ENCODE data around the gene SIK2. TPM values are rescaled to one million over a fixed set of nuclear protein-coding genes. Genes with fewer than 3 reads are reported as not detected.
A peak's percentile ranks its signal among the peaks of the same experiment; 100 is the strongest.

SIK2 gene
- total RNA-seq, 4 donors from 2014 or later: 16.2 to 27.6 (median 20.9) TPM

DNA sequence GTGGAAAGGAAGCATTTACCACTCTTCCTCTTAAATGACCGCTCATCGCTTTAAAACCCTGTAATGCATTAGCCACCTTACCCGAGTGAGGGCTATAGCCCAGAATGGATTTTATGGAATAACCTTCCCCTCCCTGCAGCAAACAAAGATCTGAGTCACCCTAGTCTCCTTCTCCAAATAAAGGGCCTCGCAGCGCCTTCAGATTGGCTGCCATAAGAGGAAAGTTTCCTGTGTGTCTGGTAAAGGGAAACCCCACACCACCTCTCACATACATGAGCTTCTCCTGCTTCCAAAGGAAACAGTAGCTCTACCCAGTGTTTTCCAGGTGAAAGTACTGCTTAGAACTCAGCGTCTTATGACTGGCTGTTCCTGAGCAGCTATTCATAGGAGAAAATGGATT is 116.2 kb downstream of the SIK2 start:
- peak; percentile 50 for ATAC-seq
- H3K27me3 ChIP-seq: no peaks in the 10 kb centered on the region
- peak overlapping the region; percentile 44 to 81 (median 55) for H3K27ac ChIP-seq
- peaks cover 6 to 32% (median 10%) of the 10 kb centered on the region in 3 donors for H3K4me1 ChIP-seq
- H3K4me3 ChIP-seq: no peak overlapping the region
- no peaks in the 10 kb centered on the region for H3K9me3 ChIP-seq
- peaks cover 0 to 66% of the 10 kb centered on the region in 2 donors for H3K36me3 ChIP-seq
- TF ChIP-seq EP300 (IDR thresholded peaks at IDR 0.05) (no peak), POLR2AphosphoS5 (IDR thresholded peaks at IDR 0.05) (peak; percentile 37)
- WGBS, 2 donors (ENCODE audit: low coverage in 1 of 2): 26 to 48% methylated on average over 4 of the region's 6 CpGs

DNA sequence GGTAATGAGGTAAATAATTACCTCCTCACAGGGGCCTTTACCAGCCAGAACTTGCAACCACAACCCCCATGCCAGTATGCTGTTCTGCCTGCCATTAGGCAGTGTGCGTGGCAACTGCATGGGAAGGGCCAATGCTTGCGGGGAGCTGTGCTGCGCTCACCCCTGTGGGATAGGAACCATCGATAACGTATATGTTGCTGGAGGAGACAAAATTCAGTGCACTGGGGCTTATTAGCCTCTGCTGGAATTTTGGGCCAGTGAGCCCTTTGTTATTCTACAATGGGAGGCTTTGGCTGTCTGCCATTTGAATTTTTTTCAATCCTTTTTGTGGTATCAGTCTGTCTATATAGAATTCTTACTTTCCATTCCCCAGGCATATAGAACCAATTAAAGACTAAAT is 116.6 kb downstream of the SIK2 start:
- Histone ChIP-seq H3K27ac (peak overlapping the region; percentile 39 to 81 (median 55)), H3K27me3 (no peaks in the 10 kb centered on the region), H3K4me3 (no peak overlapping the region), H3K4me1 (peaks cover 6 to 32% (median 10%) of the 10 kb centered on the region in 3 donors), H3K36me3 (peaks cover 0 to 67% of the 10 kb centered on the region in 2 donors), H3K9me3 (no peaks in the 10 kb centered on the region)
- TF ChIP-seq POLR2A (IDR thresholded peaks at IDR 0.05) (no peak), EP300 (IDR thresholded peaks at IDR 0.05) (no peak), POLR2AphosphoS5 (IDR thresholded peaks at IDR 0.05) (no peak)
- TF ChIP-seq, protein P1, sequence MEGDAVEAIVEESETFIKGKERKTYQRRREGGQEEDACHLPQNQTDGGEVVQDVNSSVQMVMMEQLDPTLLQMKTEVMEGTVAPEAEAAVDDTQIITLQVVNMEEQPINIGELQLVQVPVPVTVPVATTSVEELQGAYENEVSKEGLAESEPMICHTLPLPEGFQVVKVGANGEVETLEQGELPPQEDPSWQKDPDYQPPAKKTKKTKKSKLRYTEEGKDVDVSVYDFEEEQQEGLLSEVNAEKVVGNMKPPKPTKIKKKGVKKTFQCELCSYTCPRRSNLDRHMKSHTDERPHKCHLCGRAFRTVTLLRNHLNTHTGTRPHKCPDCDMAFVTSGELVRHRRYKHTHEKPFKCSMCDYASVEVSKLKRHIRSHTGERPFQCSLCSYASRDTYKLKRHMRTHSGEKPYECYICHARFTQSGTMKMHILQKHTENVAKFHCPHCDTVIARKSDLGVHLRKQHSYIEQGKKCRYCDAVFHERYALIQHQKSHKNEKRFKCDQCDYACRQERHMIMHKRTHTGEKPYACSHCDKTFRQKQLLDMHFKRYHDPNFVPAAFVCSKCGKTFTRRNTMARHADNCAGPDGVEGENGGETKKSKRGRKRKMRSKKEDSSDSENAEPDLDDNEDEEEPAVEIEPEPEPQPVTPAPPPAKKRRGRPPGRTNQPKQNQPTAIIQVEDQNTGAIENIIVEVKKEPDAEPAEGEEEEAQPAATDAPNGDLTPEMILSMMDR (IDR thresholded peaks at IDR 0.05): no peak
- no peak for ATAC-seq
- WGBS, 2 donors (ENCODE audit: low coverage in 1 of 2): 77 to 80% methylated on average over 1 to 5 of the region's 5 CpGs

DNA sequence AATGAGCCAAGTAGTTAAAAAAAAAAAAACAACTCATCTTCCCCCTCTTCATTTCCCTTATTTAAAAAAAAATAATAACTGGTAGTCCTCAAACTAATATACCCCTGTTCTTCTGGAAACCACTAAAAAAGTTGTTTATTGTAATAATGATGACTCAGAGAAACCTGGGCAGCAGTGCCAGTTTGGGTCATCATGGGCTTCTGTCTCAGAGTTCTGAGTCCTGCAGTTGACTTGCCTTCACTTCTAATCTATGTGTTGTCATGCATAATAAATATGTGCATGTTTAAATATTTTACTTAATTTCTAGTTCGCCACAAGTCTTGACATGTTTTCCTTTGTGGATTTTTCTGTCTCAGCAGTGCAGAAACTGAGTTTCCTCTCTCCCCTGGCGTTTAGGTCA is 117.1 kb downstream of the SIK2 start:
- WGBS, 2 donors (ENCODE audit: low coverage in 1 of 2): 75 to 100% methylated on average over 1 to 2 of the region's 2 CpGs
- TF ChIP-seq POLR2AphosphoS5 (IDR thresholded peaks at IDR 0.05): no peak
- TF ChIP-seq, protein P1 (IDR thresholded peaks at IDR 0.05): no peak
- TF ChIP-seq POLR2A (IDR thresholded peaks at IDR 0.05): no peak
- no peak for TF ChIP-seq EP300 (IDR thresholded peaks at IDR 0.05)
- peaks cover 6 to 32% (median 10%) of the 10 kb centered on the region in 3 donors for H3K4me1 ChIP-seq
- no peak overlapping the region for H3K4me3 ChIP-seq
- no peaks in the 10 kb centered on the region for H3K27me3 ChIP-seq
- no peaks in the 10 kb centered on the region for H3K9me3 ChIP-seq
- ATAC-seq: no peak
- H3K36me3 ChIP-seq: peaks cover 0 to 67% of the 10 kb centered on the region in 2 donors
- H3K27ac ChIP-seq: peak overlapping the region in 2 of 4 donors; percentile 44 to 66

DNA sequence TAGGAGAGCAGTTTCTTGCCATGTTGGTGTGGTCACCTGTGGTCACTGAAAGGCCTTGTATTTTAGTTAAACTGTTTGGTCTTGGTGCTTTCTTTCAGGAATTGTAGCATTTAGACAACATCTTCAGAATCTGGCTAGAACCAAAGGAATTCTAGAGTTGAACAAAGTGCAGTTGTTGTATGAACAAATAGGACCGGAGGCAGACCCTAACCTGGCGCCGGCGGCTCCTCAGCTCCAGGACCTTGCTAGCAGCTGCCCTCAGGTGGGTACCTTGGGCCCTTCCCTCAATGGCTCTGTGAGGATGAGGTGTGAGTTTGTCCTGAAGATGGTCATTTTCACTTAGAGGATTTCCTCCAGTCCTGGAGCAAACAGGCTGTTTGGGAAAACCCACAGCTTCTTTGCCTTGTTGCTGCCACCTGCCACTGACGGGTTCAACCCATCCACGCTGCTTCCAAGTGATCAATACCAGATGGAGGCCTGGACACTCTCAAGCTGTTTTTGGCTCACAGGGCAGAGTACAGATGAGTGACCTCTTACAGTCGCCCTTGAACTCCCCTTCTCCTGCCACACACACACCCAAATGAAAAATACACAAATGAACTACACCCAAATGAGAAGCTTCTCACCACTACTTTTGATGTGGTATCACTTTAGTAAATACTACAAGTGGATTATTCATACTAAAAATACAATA is 118.7 kb downstream of the SIK2 start:
- no peaks in the 10 kb centered on the region for H3K9me3 ChIP-seq
- peaks cover 0 to 71% of the 10 kb centered on the region in 2 donors for H3K36me3 ChIP-seq
- no peaks in the 10 kb centered on the region for H3K27me3 ChIP-seq
- TF ChIP-seq, protein P1 (IDR thresholded peaks at IDR 0.05): no peak
- TF ChIP-seq POLR2AphosphoS5 (IDR thresholded peaks at IDR 0.05) (no peak), POLR2A (IDR thresholded peaks at IDR 0.05) (no peak), EP300 (IDR thresholded peaks at IDR 0.05) (no peak)
- H3K4me1 ChIP-seq: peaks cover 6 to 23% (median 10%) of the 10 kb centered on the region in 3 donors
- no peak overlapping the region for H3K27ac ChIP-seq
- 88 to 98% methylated on average over 5 of the region's 7 CpGs for WGBS, 2 donors (ENCODE audit: low coverage in 1 of 2)
- no peak overlapping the region for H3K4me3 ChIP-seq
- no peak for ATAC-seq

DNA sequence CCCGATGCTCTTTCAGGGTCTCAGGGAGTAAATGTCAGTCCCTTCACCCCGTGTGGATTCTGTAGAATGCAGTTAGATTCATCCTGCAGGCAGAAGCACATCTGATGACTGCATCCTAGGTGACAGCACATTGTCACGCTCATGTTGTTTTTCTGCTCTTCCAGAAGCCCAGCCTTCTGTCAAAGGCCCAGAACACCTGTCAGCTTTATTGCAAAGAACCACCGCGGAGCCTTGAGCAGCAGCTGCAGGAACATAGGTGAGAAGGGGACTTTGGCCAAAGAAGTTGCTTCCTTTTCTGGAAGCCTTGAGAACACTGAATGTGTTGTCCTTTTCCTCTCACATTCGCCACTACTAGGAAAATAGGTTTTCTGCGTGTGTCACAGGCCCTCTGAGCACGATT is 120.3 kb downstream of the SIK2 start:
- H3K27ac ChIP-seq: no peak overlapping the region
- peaks cover 0 to 82% of the 10 kb centered on the region in 2 donors for H3K36me3 ChIP-seq
- H3K4me1 ChIP-seq: peaks cover 6 to 22% (median 10%) of the 10 kb centered on the region in 3 donors
- H3K27me3 ChIP-seq: no peaks in the 10 kb centered on the region
- TF ChIP-seq POLR2AphosphoS5 (IDR thresholded peaks at IDR 0.05): no peak
- TF ChIP-seq POLR2A (IDR thresholded peaks at IDR 0.05): no peak
- TF ChIP-seq EP300 (IDR thresholded peaks at IDR 0.05): no peak
- TF ChIP-seq, protein P1 (IDR thresholded peaks at IDR 0.05): no peak
- H3K4me3 ChIP-seq: no peak overlapping the region
- 90 to 100% methylated on average over 2 to 6 of the region's 8 CpGs for WGBS, 2 donors (ENCODE audit: low coverage in 1 of 2)
- H3K9me3 ChIP-seq: no peaks in the 10 kb centered on the region
- ATAC-seq: no peak
